Measurements from ENCODE around the gene SP1. TPM values are rescaled to one million over a fixed set of nuclear protein-coding genes. Genes with fewer than 3 reads are reported as not detected.

The SP1 gene
- total and polyA plus RNA-seq, 9 of the 15 experiments (the other 6 are each of a cell fraction or from before 2014, with no cell fraction given): 8.0 to 65.5 (median 41.6) TPM

DNA sequence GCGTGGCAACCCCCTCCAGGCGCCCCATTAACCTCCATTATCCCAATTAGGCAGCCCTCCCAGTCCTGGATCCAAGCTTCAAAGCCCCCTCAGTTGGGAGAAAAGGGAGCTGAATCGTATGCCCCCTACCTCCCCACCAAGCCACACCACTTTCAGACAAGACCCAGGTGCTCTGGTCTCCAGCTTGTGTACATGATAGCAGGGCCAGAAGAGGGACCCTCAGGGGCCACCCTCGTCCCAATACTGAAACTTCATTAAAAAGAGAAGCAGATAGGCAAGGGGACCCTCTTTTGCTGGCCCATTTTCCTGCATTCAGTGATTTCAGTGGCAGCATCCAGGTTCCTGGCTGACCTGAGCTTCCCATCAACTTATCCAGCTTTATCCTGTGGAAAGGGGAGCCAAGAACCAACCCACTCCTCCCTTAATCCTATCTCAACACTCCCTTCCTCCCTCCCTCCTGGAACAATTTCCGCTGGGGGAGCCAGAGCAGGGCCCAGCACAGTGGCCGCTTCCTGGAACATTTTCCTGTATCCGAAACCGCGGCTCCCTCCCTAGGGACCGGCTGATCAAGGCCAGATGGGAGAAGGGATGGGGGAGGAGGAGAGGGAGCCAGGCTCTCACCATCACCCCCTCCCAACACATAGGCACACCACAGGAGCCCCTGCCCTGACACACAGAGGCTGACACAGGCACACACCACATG is 34.3 kb upstream of the SP1 start (continued):
- TF ChIP-seq REST (IDR thresholded peaks at IDR 0.05; ENCODE audit: borderline replicate concordance) (no peak), REST (CRISPR knock-in tag; IDR thresholded peaks at IDR 0.05; ENCODE audit: low read depth) (no peak), NCOR1 (IDR thresholded peaks at IDR 0.05) (no peak), MAFG (tag; conservative IDR thresholded peaks at IDR 0.05) (no peak)
- TF ChIP-seq, protein P1, sequence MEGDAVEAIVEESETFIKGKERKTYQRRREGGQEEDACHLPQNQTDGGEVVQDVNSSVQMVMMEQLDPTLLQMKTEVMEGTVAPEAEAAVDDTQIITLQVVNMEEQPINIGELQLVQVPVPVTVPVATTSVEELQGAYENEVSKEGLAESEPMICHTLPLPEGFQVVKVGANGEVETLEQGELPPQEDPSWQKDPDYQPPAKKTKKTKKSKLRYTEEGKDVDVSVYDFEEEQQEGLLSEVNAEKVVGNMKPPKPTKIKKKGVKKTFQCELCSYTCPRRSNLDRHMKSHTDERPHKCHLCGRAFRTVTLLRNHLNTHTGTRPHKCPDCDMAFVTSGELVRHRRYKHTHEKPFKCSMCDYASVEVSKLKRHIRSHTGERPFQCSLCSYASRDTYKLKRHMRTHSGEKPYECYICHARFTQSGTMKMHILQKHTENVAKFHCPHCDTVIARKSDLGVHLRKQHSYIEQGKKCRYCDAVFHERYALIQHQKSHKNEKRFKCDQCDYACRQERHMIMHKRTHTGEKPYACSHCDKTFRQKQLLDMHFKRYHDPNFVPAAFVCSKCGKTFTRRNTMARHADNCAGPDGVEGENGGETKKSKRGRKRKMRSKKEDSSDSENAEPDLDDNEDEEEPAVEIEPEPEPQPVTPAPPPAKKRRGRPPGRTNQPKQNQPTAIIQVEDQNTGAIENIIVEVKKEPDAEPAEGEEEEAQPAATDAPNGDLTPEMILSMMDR (IDR thresholded peaks at IDR 0.05 in 2 of 3, conservative IDR thresholded peaks at IDR 0.05 in 1 of 3; ENCODE audit: insufficient read depth in 2 of 3, low read depth in 1 of 3, low read length in 3 of 3): 0 out of 6 replicates have a peak, but pooled peaks of 1 of the 3 experiments have one; percentile 18
